Measurements from ENCODE around the gene KIFC3. TPM values are rescaled to one million over a fixed set of nuclear protein-coding genes. Genes with fewer than 3 reads are reported as not detected.

Gene KIFC3
- total and polyA plus RNA-seq, 2 donors (not counting 1 experiment from before 2014, with no cell fraction given), result 13.8 to 44.9 TPM

GRCh38 chr16:57759131-57759530 is 43.2 kb downstream of the KIFC3 start:
- H3K9ac ChIP-seq (ENCODE audit: insufficient read depth, low read length), result no peak overlapping the region
- no peaks in the 10 kb centered on the region for H3K79me2 ChIP-seq (ENCODE audit: control insufficient read depth, insufficient read depth, low read length)
- no peak overlapping the region for H3K4me3 ChIP-seq (replicated peaks in 1 of 4; ENCODE audit: control extremely low read depth in 1 of 4, insufficient read depth in 1 of 4, low read depth in 3 of 4, low read length in 4 of 4)
- no peak for TF ChIP-seq CTCF (conservative IDR thresholded peaks at IDR 0.05 in 1 of 2, IDR thresholded peaks at IDR 0.05 in 1 of 2; ENCODE audit: low read depth in 1 of 2, low read length in 2 of 2)
- no peak for TF ChIP-seq EZH2 (IDR thresholded peaks at IDR 0.05; ENCODE audit: low read length, missing control alignments)
- H3K4me1 ChIP-seq (ENCODE audit: control insufficient read depth, extremely low read depth, insufficient read depth, low read length), result peaks cover 2% of the 10 kb centered on the region
- H2AFZ ChIP-seq (ENCODE audit: low read length), result no peak overlapping the region
- H3K4me2 ChIP-seq (ENCODE audit: extremely low read depth, insufficient read depth, low read length), result no peak overlapping the region
- DNase-seq (ENCODE audit: low read depth in 2 of 2), result no peak
- no peaks in the 10 kb centered on the region for H3K9me3 ChIP-seq (ENCODE audit: control insufficient read depth, insufficient read depth, low read depth, low read length)
- no peak overlapping the region for H3K27ac ChIP-seq (ENCODE audit: insufficient read depth, low read length)
- H3K36me3 ChIP-seq (ENCODE audit: control insufficient read depth, insufficient read depth, low read length), result peaks cover 19% of the 10 kb centered on the region
- no peaks in the 10 kb centered on the region for H3K27me3 ChIP-seq (ENCODE audit: control insufficient read depth, insufficient read depth, low read length)
- no peaks in the 10 kb centered on the region for H4K20me1 ChIP-seq (ENCODE audit: control insufficient read depth, extremely low read depth, insufficient read depth, low read length)

DNA sequence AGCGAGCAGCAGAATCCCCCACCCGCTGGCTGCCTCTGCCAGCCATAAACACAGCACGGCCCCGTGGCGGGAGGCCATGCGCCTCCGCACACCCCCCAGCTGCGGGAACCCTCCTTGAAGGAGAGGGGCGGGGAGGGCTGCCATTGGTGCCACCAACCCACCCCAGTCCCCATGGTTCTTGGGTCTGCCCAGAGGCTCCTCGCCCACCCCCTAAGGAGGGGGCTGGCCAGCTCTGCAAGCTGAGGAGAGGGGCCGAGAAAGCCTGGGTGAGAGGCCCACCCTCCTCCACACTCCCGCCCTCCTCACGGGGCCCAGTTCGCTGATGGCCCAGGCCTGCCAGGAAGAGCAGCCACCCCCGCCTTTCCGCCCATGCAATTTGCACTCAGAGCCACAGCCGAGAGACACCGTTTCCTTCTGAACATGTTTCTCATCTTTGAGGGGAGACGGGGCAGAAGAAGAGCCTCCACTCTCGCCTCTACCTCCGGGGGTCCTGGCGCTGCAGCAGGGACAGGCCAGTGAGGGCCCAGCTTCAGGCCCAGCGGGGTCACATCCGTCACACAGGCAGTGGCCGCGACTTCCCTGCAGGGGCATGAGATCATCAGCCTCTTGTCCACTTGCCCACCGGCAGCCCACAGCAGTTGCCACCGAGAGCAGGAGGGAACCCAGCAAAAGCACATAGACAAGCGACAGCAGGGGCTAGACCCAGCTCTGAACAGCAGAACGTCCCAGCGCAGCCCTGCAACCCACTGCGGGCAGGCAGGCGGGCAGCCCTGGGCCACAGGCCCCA is 43.8 kb downstream of the KIFC3 start:
- no peak overlapping the region for H3K27ac ChIP-seq (ENCODE audit: insufficient read depth, low read length)
- no peaks in the 10 kb centered on the region for H4K20me1 ChIP-seq (ENCODE audit: control insufficient read depth, extremely low read depth, insufficient read depth, low read length)
- no peak overlapping the region for H3K9ac ChIP-seq (ENCODE audit: insufficient read depth, low read length)
- no peak for DNase-seq (ENCODE audit: low read depth in 2 of 2)
- no peaks in the 10 kb centered on the region for H3K9me3 ChIP-seq (ENCODE audit: control insufficient read depth, insufficient read depth, low read depth, low read length)
- H2AFZ ChIP-seq (ENCODE audit: low read length), result no peak overlapping the region
- TF ChIP-seq EZH2 (IDR thresholded peaks at IDR 0.05; ENCODE audit: low read length, missing control alignments), result no peak
- TF ChIP-seq CTCF (conservative IDR thresholded peaks at IDR 0.05 in 1 of 2, IDR thresholded peaks at IDR 0.05 in 1 of 2; ENCODE audit: low read depth in 1 of 2, low read length in 2 of 2), result no peak
- no peaks in the 10 kb centered on the region for H3K79me2 ChIP-seq (ENCODE audit: control insufficient read depth, insufficient read depth, low read length)
- H3K4me1 ChIP-seq (ENCODE audit: control insufficient read depth, extremely low read depth, insufficient read depth, low read length), result no peaks in the 10 kb centered on the region
- no peaks in the 10 kb centered on the region for H3K27me3 ChIP-seq (ENCODE audit: control insufficient read depth, insufficient read depth, low read length)
- H3K4me2 ChIP-seq (ENCODE audit: extremely low read depth, insufficient read depth, low read length), result no peak overlapping the region
- H3K36me3 ChIP-seq (ENCODE audit: control insufficient read depth, insufficient read depth, low read length), result peaks cover 17% of the 10 kb centered on the region
- H3K4me3 ChIP-seq (replicated peaks in 1 of 4; ENCODE audit: control extremely low read depth in 1 of 4, insufficient read depth in 1 of 4, low read depth in 3 of 4, low read length in 4 of 4), result no peak overlapping the region

GRCh38 chr16:57757883-57758282 is 44.4 kb downstream of the KIFC3 start:
- Histone ChIP-seq H3K4me3 (replicated peaks in 1 of 4; ENCODE audit: control extremely low read depth in 1 of 4, insufficient read depth in 1 of 4, low read depth in 3 of 4, low read length in 4 of 4) (no peak overlapping the region), H3K4me2 (ENCODE audit: extremely low read depth, insufficient read depth, low read length) (no peak overlapping the region), H3K27me3 (ENCODE audit: control insufficient read depth, insufficient read depth, low read length) (no peaks in the 10 kb centered on the region), H3K36me3 (ENCODE audit: control insufficient read depth, insufficient read depth, low read length) (peaks cover 17% of the 10 kb centered on the region), H3K4me1 (ENCODE audit: control insufficient read depth, extremely low read depth, insufficient read depth, low read length) (no peaks in the 10 kb centered on the region), H2AFZ (ENCODE audit: low read length) (no peak overlapping the region), H3K9ac (ENCODE audit: insufficient read depth, low read length) (no peak overlapping the region), H3K9me3 (ENCODE audit: control insufficient read depth, insufficient read depth, low read depth, low read length) (no peaks in the 10 kb centered on the region), H3K27ac (ENCODE audit: insufficient read depth, low read length) (no peak overlapping the region), H4K20me1 (ENCODE audit: control insufficient read depth, extremely low read depth, insufficient read depth, low read length) (no peaks in the 10 kb centered on the region), H3K79me2 (ENCODE audit: control insufficient read depth, insufficient read depth, low read length) (no peaks in the 10 kb centered on the region)
- TF ChIP-seq EZH2 (IDR thresholded peaks at IDR 0.05; ENCODE audit: low read length, missing control alignments) (no peak), CTCF (conservative IDR thresholded peaks at IDR 0.05 in 1 of 2, IDR thresholded peaks at IDR 0.05 in 1 of 2; ENCODE audit: low read depth in 1 of 2, low read length in 2 of 2) (no peak)
- no peak for DNase-seq (ENCODE audit: low read depth in 2 of 2)
